K562 (cell line): ENCODE data around the gene VENTX. TPM values are rescaled to one million over a fixed set of nuclear protein-coding genes. Genes with fewer than 3 reads are reported as not detected.

ENCODE experiments used
- ATF7 ChIP-seq: fragments of 450-650 bp; IDR thresholded peaks from 2 replicates; pipeline ENCODE4 v1.7.1; 2014; ENCODE audit warnings: mild to moderate bottlenecking, moderate library complexity
- BHLHE40 ChIP-seq: IDR thresholded peaks from 2 replicates; pipeline ENCODE4 v1.6.1; 2011; ENCODE audit warnings: low read length, improper control_type of control experiment
- DLX4 ChIP-seq: fragments of 250-450 bp; sonication (Bioruptor Pico); IDR thresholded peaks from 2 replicates; pipeline ENCODE4 v1.6.1; 2021; ENCODE audit warnings: mild to moderate bottlenecking
- ESRRA ChIP-seq: fragments of 450-650 bp; IDR thresholded peaks from 2 replicates; pipeline ENCODE4 v1.6.1; 2014; ENCODE audit warnings: low read depth, mild to moderate bottlenecking, moderate library complexity, borderline replicate concordance
- KAT7 ChIP-seq: sonication (generic); formaldehyde crosslinking; IDR thresholded peaks from 2 replicates; pipeline ENCODE4 v1.8.0; 2022; ENCODE audit warnings: missing genetic modification reagents, mild to moderate bottlenecking, borderline replicate concordance
- KDM5B ChIP-seq: fragments of 200-600 bp; sonication (generic); IDR thresholded peaks from 2 replicates; pipeline ENCODE4 v1.6.1; 2012; ENCODE audit warnings: low read depth, mild to moderate bottlenecking, moderate library complexity, low read length, control low read depth, inconsistent platforms; ENCODE audit not compliant: insufficient replicate concordance
- SETDB1 ChIP-seq: IDR thresholded peaks from one replicate; pipeline ENCODE4 v1.6.1; 2012; ENCODE audit warnings: low read length, control low read depth, inconsistent platforms
- USF1 ChIP-seq: sonication (generic); formaldehyde crosslinking; IDR thresholded peaks from 2 replicates; pipeline ENCODE4 v1.9.0; 2022; ENCODE audit warnings: mild to moderate bottlenecking, missing genetic modification reagents
- ZNF124 ChIP-seq: sonication (generic); formaldehyde crosslinking; IDR thresholded peaks from 2 replicates; pipeline ENCODE4 v1.8.1; 2022; ENCODE audit warnings: missing genetic modification reagents
- ZNF165 ChIP-seq: fragments of 250-450 bp; sonication (Bioruptor Pico); IDR thresholded peaks from 2 replicates; pipeline ENCODE4 v1.4.0; 2020; ENCODE audit warnings: borderline replicate concordance
- ZNF324 ChIP-seq: fragments of 250-450 bp; sonication (Bioruptor Pico); IDR thresholded peaks from 2 replicates; pipeline ENCODE4 v1.4.0; 2020; ENCODE audit warnings: mild to moderate bottlenecking
- polyA plus RNA-seq, 8 experiments: library from polyadenylated mRNA; depleted of rRNA in 4 of 8; stranded (reverse) in 5 of 8; unstranded in 3 of 8; fragments of >200 nt; fragmentation: Nextera tagmentation in 2 of 8; fragmentation: Illumina TruSeq in 1 of 8; extraction: Ambion mirVana in 2 of 8; extraction: Trizol in 1 of 8; gene quantifications; 2 replicates each; pipeline versions ENCODE4 v1.2.1 to v1.2.3, GENCODE V29; 2011 to 2014; ENCODE audit warnings: inconsistent platforms in 1 of 8, missing spikeins in 1 of 8
- total RNA-seq, 7 experiments: library from RNA; depleted of rRNA in 6 of 7; stranded (reverse); fragments of >200 nt in 6 of 7; fragmentation: Illumina TruSeq in 2 of 7; extraction: Trizol in 2 of 7; gene quantifications; 2 replicates each; pipeline versions ENCODE4 v1.2.1 to v1.2.3, GENCODE V29; 2011 to 2021; ENCODE audit warnings: low replicate concordance in 1 of 7
- TF ChIP-seq, protein P1 (sequence below): sonication (generic); formaldehyde crosslinking; IDR thresholded peaks from 2 replicates; pipeline ENCODE4 v1.8.0; 2022; ENCODE audit warnings: mild to moderate bottlenecking, missing genetic modification reagents, borderline replicate concordance
- TF ChIP-seq, protein P2 (sequence below): fragments of 450-650 bp; formaldehyde crosslinking; conservative IDR thresholded peaks from 2 replicates; pipeline ENCODE4 v1.4.0; 2022; ENCODE audit warnings: mild to moderate bottlenecking, missing genetic modification characterization
- TF ChIP-seq, protein P3 (sequence below): sonication (generic); formaldehyde crosslinking; IDR thresholded peaks from 2 replicates; pipeline ENCODE4 v1.8.0; 2022; ENCODE audit warnings: mild to moderate bottlenecking, missing genetic modification reagents
- TF ChIP-seq, protein P4 (sequence below): fragments of 450-650 bp; IDR thresholded peaks from 2 replicates; pipeline ENCODE4 v1.6.1; 2018; ENCODE audit not compliant: partially characterized antibody

Gene VENTX
- total and polyA plus RNA-seq, 9 of the 15 experiments (the other 6 are each of a cell fraction or from before 2014, with no cell fraction given), result 0.07 to 0.70 (median 0.20) TPM; not detected in 1

DNA sequence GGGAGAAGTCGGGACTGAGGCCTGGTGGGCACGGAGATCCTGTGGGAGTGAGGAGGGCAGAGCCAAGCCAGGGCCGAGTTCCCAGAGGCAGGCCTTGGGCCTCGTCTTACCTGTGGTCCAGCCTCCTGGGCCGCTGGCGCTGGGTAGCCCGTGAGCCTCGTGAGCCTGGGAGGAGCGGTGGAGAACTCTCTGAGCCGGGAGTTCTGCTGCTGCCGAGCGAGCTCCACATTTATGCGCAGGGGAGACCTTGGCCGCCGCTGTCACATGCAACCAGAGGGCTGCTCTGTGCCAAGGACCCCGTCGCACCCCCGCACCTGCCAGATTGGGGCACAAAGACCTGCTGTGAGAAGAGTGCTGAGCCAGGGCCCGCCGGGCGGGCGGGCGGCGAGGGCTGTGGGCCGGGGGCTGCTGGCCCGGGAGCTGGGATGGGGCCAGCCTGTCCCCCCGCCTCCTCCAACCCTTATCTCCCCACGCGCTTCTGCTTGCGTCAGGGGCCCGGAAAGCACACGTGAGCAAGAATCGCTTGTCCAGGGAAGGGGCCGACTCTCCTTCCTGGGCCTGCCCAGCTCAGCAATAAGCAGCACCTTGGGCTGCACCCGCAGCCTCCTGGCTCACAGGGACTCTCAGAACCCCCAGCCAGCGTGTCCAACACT is 10.2 kb downstream of the VENTX start (continued):
- TF ChIP-seq, protein P1, sequence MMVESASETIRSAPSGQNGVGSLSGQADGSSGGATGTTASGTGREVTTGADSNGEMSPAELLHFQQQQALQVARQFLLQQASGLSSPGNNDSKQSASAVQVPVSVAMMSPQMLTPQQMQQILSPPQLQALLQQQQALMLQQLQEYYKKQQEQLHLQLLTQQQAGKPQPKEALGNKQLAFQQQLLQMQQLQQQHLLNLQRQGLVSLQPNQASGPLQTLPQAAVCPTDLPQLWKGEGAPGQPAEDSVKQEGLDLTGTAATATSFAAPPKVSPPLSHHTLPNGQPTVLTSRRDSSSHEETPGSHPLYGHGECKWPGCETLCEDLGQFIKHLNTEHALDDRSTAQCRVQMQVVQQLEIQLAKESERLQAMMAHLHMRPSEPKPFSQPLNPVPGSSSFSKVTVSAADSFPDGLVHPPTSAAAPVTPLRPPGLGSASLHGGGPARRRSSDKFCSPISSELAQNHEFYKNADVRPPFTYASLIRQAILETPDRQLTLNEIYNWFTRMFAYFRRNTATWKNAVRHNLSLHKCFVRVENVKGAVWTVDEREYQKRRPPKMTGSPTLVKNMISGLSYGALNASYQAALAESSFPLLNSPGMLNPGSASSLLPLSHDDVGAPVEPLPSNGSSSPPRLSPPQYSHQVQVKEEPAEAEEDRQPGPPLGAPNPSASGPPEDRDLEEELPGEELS (CRISPR knock-in tag), result no peak
- TF ChIP-seq, protein P2, sequence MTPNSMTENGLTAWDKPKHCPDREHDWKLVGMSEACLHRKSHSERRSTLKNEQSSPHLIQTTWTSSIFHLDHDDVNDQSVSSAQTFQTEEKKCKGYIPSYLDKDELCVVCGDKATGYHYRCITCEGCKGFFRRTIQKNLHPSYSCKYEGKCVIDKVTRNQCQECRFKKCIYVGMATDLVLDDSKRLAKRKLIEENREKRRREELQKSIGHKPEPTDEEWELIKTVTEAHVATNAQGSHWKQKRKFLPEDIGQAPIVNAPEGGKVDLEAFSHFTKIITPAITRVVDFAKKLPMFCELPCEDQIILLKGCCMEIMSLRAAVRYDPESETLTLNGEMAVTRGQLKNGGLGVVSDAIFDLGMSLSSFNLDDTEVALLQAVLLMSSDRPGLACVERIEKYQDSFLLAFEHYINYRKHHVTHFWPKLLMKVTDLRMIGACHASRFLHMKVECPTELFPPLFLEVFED (CRISPR knock-in tag), result no peak
- TF ChIP-seq SETDB1 (no peak), KDM5B (peak; percentile 26), ATF7 (no peak; the same call in 1 of the 2 replicates), BHLHE40 (peak; percentile 87), KAT7 (no peak), ESRRA (no peak), ZNF124 (CRISPR knock-in tag) (no peak), DLX4 (CRISPR knock-in tag) (no peak), ZNF165 (CRISPR knock-in tag) (no peak), USF1 (CRISPR knock-in tag) (peak; percentile 78), ZNF324 (no peak)
- TF ChIP-seq, protein P3, sequence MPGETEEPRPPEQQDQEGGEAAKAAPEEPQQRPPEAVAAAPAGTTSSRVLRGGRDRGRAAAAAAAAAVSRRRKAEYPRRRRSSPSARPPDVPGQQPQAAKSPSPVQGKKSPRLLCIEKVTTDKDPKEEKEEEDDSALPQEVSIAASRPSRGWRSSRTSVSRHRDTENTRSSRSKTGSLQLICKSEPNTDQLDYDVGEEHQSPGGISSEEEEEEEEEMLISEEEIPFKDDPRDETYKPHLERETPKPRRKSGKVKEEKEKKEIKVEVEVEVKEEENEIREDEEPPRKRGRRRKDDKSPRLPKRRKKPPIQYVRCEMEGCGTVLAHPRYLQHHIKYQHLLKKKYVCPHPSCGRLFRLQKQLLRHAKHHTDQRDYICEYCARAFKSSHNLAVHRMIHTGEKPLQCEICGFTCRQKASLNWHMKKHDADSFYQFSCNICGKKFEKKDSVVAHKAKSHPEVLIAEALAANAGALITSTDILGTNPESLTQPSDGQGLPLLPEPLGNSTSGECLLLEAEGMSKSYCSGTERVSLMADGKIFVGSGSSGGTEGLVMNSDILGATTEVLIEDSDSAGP, result no peak
- TF ChIP-seq, protein P4, sequence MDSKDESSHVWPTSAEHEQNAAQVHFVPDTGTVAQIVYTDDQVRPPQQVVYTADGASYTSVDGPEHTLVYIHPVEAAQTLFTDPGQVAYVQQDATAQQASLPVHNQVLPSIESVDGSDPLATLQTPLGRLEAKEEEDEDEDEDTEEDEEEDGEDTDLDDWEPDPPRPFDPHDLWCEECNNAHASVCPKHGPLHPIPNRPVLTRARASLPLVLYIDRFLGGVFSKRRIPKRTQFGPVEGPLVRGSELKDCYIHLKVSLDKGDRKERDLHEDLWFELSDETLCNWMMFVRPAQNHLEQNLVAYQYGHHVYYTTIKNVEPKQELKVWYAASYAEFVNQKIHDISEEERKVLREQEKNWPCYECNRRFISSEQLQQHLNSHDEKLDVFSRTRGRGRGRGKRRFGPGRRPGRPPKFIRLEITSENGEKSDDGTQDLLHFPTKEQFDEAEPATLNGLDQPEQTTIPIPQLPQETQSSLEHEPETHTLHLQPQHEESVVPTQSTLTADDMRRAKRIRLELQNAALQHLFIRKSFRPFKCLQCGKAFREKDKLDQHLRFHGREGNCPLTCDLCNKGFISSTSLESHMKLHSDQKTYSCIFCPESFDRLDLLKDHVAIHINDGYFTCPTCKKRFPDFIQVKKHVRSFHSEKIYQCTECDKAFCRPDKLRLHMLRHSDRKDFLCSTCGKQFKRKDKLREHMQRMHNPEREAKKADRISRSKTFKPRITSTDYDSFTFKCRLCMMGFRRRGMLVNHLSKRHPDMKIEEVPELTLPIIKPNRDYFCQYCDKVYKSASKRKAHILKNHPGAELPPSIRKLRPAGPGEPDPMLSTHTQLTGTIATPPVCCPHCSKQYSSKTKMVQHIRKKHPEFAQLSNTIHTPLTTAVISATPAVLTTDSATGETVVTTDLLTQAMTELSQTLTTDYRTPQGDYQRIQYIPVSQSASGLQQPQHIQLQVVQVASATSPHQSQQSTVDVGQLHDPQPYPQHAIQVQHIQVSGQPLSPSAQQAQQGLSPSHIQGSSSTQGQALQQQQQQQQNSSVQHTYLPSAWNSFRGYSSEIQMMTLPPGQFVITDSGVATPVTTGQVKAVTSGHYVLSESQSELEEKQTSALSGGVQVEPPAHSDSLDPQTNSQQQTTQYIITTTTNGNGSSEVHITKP, result no peak
